H7 (cell line): ENCODE measurements around the gene ISCU. TPM values are rescaled to one million over a fixed set of nuclear protein-coding genes. Genes with fewer than 3 reads are reported as not detected.
"Not testable (repeated sequence)": the region's sequence is repeated elsewhere in the genome, so short reads cannot be mapped to it uniquely, and the experiment has no call there.

Source experiments
- DNase-seq: peaks from one replicate; pipeline ENCODE4 v3.0.0; 2012
- H3K27me3 ChIP-seq: 2 replicates; pipeline ENCODE4 v1.6.0; 2011; ENCODE audit warnings: mild to moderate bottlenecking, low read length; ENCODE audit not compliant: control insufficient read depth, insufficient read depth
- H3K36me3 ChIP-seq: replicated peaks from 2 replicates; pipeline ENCODE4 v1.5.1; 2011; ENCODE audit warnings: low read length; ENCODE audit not compliant: control insufficient read depth, insufficient read depth
- H3K4me3 ChIP-seq: 2 replicates; pipeline ENCODE4 v1.5.1; 2011; ENCODE audit warnings: low read depth, mild to moderate bottlenecking, control low read depth, low read length, moderate library complexity; ENCODE audit not compliant: insufficient read depth
- total RNA-seq: library from RNA; depleted of rRNA; stranded (reverse); fragments of >200 nt; shearing (Covaris generic); gene quantifications from 2 replicates; pipeline ENCODE4 v1.2.3, GENCODE V29; 2014

ISCU gene
- total RNA-seq, 1 experiment from 2014 or later = 97.3 TPM

DNA sequence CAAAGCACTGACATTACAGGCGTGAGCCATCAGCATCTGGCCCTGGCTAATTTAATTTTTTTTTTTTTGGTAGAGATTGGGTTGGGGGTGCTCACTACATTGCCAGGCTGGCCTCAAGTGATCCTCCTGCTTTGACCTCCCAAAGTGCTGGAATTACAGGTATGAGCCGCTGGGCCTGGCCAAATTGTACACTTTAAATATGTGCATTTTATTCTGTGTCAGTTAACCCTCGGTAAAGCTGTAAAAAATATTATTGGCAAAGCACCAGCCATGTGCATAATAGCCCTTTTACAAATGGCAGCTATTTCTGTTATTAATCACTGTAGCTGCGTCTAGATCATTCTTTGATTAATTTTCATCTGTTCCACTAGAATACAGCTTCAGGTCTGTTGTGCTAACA, 23.5 kb downstream of the ISCU start:
- DNase-seq = no peak
- H3K36me3 ChIP-seq = no peaks in the 10 kb centered on the region
- no peak overlapping the region for H3K4me3 ChIP-seq
- no peaks in the 10 kb centered on the region for H3K27me3 ChIP-seq

DNA sequence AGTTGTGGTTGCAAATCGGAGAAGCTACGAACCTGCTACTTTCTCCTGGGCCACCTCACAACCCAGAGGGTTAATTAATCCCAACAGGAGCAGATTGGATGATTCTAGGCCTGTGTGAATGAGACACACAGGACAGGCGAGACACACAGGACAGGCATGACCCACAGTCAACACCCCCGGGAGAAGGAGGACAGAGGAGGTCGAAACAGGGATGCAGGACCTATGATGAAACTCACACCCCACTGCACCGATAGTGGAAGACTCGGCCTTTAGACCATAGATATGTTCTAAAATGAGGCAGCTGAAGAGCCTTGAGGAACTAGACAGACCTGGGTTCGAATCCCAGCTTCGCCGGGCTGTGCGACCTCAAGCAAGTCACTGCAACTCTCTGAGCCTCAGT, 23.9 kb downstream of the ISCU start:
- no peaks in the 10 kb centered on the region for H3K27me3 ChIP-seq
- no peak overlapping the region for H3K4me3 ChIP-seq
- no peak for DNase-seq
- H3K36me3 ChIP-seq = no peaks in the 10 kb centered on the region

DNA sequence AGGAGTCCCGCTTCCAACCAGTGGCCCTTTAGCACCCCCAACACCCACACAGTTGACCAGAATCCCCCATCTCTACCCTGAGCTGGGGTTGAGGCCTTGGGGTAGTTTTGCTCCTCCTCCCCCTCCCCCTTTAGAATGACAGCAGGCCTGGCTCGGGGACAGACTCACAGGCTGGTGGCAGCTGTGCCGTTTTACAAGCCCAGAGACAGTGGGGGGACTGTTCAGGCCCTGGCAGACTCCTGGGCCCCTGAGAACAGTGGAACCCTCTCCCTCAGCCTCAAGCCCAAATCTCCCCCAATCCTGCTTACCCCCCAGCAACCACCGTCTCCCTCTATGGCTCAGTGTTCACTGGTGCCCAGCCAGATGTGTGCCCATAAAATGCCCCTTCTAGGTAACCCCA, 25.4 kb downstream of the ISCU start:
- Histone ChIP-seq H3K4me3 (no peak overlapping the region), H3K36me3 (no peaks in the 10 kb centered on the region), H3K27me3 (no peaks in the 10 kb centered on the region)
- no peak for DNase-seq

DNA sequence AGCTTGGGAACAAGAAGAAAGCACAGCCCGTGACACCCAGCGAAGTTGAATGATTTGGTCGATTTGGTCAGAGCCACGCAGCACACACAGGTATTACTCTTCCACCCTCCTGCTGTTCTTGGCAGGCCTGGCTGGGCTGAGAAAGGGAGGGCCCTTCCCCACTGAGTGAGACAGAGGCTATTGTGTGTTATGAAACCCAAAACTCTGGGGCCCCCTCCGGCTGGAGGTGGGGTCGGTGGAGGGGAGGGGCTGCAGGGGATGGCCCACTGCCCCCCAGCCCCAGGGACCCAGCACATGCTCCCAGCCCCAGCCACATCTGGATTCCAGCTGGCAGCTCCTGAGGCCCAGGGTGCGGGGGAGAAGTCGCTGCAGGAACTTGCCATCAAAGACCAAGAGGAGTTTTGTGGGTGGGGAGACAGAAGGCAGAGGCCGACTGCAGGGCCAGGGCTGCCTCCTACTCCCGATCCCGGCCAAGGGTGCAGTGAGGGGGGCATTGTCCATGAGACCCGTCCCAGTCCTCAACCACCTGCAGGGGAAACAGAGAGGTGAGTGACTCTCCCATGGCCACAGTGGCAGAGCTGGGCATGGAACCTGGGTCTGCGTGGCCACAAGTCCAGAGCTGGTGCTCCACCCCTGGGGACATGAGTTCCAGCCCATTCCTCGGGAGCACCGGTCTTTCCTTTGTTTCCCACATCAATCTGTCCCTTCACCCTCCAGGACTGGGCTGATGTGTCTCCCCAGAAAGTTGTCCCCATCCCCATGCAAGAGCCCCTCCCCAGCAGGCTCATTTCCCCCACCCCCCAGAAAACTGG, 26.8 kb downstream of the ISCU start:
- no peaks in the 10 kb centered on the region for H3K36me3 ChIP-seq
- no peak overlapping the region for H3K4me3 ChIP-seq
- peak; percentile 73 for DNase-seq
- no peaks in the 10 kb centered on the region for H3K27me3 ChIP-seq

DNA sequence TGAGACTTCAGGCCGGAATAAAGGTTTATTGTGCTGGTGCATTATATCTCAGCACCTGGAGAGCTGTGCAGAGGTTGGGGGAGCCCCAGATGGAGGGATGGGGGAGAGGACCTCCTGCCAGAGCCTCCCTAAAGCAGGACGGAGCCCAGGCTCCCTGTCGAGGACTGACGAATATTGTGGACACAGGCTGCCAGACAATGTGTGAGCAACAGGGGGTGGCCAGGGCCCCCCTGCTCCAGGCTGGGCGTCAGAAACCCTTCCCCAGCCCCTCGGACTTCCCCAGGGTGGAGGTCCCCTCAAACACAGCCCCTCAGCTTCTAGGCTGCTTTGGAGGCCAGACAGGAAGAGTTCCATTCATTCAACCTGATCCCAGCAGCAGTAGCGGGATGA, 27.4 kb downstream of the ISCU start:
- DNase-seq = peak; percentile 45
- H3K27me3 ChIP-seq = no peaks in the 10 kb centered on the region
- H3K4me3 ChIP-seq = no peak overlapping the region
- H3K36me3 ChIP-seq = no peaks in the 10 kb centered on the region

DNA sequence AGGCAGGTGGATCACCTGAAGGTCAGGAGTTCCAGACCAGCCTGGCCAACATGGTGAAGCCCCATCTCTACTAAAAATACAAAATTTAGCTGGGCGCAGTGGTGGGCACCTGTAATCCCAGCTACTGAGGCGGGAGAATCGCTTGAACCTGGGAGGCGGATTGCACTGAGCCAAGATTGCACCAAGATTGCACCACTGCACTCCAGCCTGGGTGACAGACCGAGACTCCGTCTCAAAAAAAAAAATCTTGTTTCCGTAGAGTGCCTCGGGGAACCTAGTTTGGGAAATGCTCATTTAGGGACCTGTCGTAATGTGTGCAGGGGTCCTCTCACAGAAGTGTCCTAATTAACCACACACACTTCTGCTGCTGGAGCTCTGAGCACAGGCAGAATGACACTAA, 28.1 kb downstream of the ISCU start:
- H3K4me3 ChIP-seq, DNase-seq, H3K27me3 ChIP-seq, H3K36me3 ChIP-seq: not testable (repeated sequence)

DNA sequence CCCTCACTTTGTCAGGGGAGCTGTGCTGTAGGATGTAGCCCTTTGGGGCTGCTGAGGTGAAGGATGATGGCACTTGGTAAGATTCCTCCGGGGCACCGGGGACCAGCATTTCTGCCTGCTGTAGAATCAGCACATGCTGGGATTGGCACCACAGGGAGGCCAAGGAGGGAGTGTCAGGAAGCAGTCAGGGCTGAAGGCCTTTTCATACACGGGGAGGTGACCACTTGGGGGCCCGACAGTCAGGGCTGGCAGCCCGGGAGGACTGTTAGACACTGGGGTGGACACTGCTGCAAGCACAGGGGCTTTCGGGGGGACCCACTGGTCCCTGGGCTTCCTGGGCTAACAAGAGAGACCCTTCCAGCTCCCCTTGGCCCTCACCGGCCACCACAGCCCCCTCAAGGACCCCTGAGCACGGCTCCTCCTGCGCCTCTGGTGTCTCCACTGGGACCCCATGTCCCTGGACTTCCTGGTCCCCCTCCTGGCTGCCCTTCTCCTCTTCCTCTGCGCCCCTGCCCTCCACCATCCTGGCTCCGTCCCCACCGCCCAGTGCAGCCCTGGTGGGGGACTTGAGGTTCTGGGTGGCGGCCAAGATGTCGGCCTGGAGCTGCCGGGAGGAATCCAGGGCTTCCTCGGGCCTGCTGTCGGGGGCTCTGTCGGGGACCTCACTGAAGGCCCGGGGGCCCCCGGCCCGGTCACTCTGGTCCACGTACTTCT, 29.0 kb downstream of the ISCU start:
- H3K36me3 ChIP-seq = no peaks in the 10 kb centered on the region
- H3K27me3 ChIP-seq = no peaks in the 10 kb centered on the region
- no peak overlapping the region for H3K4me3 ChIP-seq
- DNase-seq = peak; percentile 65

DNA sequence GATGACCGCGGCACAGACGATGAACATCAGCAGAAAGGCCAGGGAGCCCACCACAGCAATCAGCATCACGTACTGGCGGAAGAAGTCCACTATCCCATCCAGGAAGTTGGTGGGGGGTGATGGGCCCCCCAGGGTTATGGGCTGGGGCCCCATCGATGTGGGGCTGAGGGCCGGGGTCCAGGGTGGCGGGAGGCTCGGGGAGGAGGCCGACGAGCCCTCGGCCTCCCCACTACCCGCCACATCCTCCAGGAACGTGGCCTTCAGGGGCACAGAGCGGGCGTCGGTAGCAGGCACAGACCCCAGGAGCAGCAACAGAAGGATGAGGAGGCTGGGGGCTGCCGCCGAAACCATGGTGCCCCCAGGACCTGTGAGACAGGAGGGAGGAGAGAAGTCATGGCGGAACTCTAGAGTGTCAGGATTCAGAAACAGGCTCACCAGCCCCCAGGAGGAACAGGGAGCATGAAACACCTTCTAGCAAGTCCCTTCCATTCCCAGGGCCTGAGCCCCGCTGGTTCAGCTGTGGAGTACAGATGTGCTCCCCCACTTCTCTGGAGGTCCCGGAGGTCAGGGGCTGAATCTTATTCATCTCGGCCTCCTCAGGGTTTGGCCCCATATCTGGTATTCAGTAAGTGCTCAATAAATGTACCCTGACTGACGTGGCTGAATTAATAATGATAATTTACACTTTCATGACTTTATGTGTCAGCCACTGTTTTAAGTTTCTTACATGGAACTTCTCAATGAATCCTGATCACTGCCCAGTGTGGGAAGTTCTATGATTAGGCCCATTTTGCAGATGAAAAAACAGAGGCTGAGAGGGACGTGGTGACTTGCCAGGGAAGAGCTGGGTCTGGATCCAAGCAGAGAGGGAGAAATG, 29.9 kb downstream of the ISCU start:
- Histone ChIP-seq H3K36me3 (no peaks in the 10 kb centered on the region), H3K4me3 (no peak overlapping the region)
- DNase-seq = peak; percentile 35

DNA sequence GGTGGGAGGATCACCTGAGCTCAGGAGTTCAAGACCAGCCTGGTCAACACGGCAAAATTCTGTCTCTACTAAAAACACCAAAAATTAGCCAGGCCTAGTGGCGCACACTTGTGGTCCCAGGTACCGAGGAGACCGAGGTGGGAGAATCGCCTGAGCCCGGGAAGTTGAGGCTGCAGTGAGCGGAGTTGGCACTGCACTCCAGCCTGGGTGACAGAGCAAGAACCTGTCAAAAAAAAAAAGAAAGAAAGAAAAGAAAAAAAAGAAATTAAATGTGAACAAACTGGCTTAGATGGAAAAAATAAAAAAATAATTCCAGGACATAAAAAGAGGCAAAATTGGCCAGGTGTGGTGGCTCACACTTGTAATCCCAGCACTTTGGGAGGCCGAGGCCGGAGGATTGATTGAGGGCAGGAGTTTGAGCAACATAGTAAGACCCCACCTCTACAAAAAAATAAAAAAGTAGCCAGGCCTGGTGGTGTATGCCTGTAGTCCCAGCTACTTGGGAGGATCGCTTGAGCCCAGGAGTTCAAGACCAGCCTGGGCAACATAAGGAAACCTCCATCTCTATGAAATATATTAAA, 32.0 kb downstream of the ISCU start:
- Histone ChIP-seq H3K27me3 (no peaks in the 10 kb centered on the region), H3K4me3 (no peak overlapping the region), H3K36me3 (no peaks in the 10 kb centered on the region)
- no peak for DNase-seq

More for the DNA sequence above, 29.9 kb downstream of the ISCU start:
- H3K27me3 ChIP-seq = no peaks in the 10 kb centered on the region

DNA sequence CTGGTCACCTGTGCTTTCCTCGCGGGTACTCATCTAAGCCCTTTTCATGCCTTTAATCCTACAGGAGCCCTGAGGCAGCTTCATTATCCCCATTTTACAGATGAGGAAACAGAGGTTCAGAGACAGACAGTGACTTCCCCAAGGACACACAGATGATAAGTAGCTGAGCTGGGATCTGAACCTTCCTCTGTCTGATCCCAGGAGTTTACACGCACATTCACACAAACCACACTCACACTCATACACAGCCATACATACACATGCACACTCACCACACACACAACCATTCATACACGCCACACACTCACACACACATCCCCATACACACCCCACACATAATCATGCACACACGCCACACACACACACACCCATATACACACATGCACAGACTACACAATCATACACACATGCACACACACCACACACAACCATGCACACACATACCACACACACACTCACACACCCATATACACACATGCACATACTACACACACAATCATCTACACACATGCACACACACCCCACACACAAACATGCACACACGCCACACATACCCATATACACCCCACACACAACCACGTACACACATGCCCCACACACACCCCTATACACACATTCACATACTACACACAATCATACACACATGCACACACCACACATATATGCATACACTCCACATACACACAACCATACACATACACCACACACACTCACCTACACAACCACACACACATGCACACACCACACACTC, 32.7 kb downstream of the ISCU start:
- H3K36me3 ChIP-seq = no peaks in the 10 kb centered on the region
- DNase-seq = no peak

DNA sequence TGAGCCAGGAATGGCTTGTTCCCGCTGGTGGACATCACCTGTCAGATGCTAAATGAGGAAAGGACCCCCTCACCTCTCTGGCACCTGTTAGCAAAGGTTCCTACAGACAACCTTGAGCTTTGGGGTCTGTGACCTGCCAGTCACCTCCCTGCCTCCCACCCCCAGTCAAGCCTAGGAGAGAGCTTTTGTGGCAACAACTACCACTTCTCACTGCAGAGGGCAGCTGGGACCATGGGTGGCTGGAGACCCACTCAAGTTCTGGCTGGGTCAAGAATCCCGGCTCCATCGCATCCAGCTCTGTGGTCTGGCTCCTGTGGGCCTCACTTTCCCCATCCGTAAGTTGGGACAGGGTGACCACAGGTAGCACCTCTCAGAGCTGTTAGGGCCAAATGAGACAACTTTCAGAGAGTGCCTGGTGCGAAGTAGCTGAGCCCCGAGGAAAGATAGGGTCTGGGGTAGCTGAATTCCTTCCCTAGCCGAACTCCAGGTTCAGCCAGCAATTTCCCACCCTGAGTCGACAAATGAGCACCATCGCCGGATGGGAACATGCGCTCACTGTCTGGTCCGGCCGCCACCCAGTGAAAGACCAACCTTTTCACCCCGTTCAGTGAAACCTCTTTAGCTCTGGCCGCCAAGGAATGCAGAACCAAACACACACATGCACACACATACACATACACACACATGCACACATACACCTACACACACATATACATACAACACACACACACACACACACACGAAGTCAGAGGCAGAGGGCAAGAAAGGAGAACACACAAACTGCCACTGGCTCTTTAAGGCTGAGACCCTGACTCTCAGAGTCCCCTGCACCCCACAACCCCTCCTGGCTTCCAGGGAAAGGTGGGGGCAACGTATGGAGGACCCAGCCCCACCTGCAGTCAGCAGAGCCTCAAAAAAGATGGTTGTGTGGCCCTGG, 33.6 kb downstream of the ISCU start:
- H3K36me3 ChIP-seq = no peaks in the 10 kb centered on the region
- no peak overlapping the region for H3K4me3 ChIP-seq
- peak; percentile 29 for DNase-seq
- no peaks in the 10 kb centered on the region for H3K27me3 ChIP-seq

More for the DNA sequence above, 32.7 kb downstream of the ISCU start:
- Histone ChIP-seq H3K4me3 (no peak overlapping the region), H3K27me3 (no peaks in the 10 kb centered on the region)

DNA sequence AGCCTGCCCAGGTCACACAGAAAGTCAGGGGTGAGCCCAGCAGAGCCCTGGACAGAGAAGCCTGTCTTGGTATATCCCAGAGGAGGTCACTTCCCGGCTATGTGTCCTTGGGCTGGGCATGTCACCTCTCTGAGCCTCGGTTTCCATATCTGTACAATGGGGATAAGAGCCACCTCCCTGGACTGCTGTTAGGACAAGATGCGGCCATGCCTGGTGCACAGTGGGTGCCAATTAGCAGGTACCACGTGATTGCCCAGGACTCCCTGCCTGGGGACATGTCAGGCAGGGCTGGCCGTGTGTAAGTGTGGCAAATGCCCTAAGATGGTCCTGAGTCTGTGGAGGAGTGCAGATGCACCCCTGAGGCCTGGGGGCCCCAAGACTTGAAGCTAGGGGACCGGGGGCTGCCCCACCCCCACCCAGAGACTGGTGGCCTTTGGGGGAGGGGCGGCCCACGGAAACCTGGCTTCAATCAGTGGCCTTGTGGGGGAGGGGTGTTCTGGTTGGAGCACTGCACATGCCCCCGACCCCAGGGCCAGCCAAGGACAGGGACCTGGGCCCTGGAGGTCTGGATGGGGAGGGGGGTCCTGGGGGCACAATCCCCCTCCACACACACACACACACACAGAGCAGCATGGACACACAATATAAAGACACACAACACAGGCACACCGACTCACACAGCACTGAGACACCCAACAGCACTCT, 34.6 kb downstream of the ISCU start:
- peak; percentile 47 for DNase-seq
- H3K27me3 ChIP-seq = no peaks in the 10 kb centered on the region
- no peaks in the 10 kb centered on the region for H3K36me3 ChIP-seq
- no peak overlapping the region for H3K4me3 ChIP-seq
